Neural progenitor cell (in vitro differentiated cells): Measurements from ENCODE around the gene ASNSD1. TPM values are rescaled to one million over a fixed set of nuclear protein-coding genes. Genes with fewer than 3 reads are reported as not detected.
A peak's percentile ranks its signal among the peaks of the same experiment; 100 is the strongest.

Experiments used
- DNase-seq: peaks from one replicate; pipeline ENCODE4 v3.0.0-alpha.2; 2016; ENCODE audit warnings: low spot score
- H2AFZ ChIP-seq: fragments of 200-600 bp; sonication (generic); replicated peaks from 2 replicates; pipeline ENCODE4 v1.6.1; 2016; ENCODE audit warnings: antibody characterized with exemption
- H3F3A ChIP-seq: fragments of 200-600 bp; sonication (generic); 2 replicates; pipeline ENCODE4 v1.6.1; 2016; ENCODE audit warnings: antibody characterized with exemption, low read depth
- H3K27ac ChIP-seq: fragments of 200-600 bp; sonication (generic); 2 replicates; pipeline ENCODE4 v1.5.1; 2016; ENCODE audit warnings: mild to moderate bottlenecking
- H3K27me3 ChIP-seq: fragments of 200-600 bp; sonication (generic); 2 replicates; pipeline ENCODE4 v1.6.1; 2016; ENCODE audit warnings: mild to moderate bottlenecking, moderate library complexity
- H3K36me3 ChIP-seq: fragments of 200-600 bp; sonication (generic); 2 replicates; pipeline ENCODE4 v1.5.1; 2016
- H3K4me1 ChIP-seq: fragments of 200-600 bp; sonication (generic); 2 replicates; pipeline ENCODE4 v1.6.1; 2016; ENCODE audit warnings: mixed run types
- H3K4me2 ChIP-seq: fragments of 200-600 bp; sonication (generic); 2 replicates; pipeline ENCODE4 v1.6.1; 2016
- H3K4me3 ChIP-seq: fragments of 200-600 bp; sonication (generic); 2 replicates; pipeline ENCODE4 v1.5.1; 2016
- H3K79me2 ChIP-seq: fragments of 200-600 bp; sonication (generic); 2 replicates; pipeline ENCODE4 v1.6.1; 2016; ENCODE audit warnings: low read depth
- H3K9ac ChIP-seq: fragments of 200-600 bp; sonication (generic); 2 replicates; pipeline ENCODE4 v1.6.1; 2016
- H3K9me3 ChIP-seq: fragments of 200-600 bp; sonication (generic); 2 replicates; pipeline ENCODE4 v1.5.1; 2016; ENCODE audit warnings: low read depth
- H4K20me1 ChIP-seq: fragments of 200-600 bp; sonication (generic); 2 replicates; pipeline ENCODE4 v1.6.1; 2016; ENCODE audit warnings: low read depth
- H3K27ac Mint-ChIP-seq: 3 replicates; pipeline ENCODE4 v1.8.0; 2021; ENCODE audit warnings: mixed read lengths
- H3K27me3 Mint-ChIP-seq: 2 replicates; pipeline ENCODE4 v1.8.0; 2022; ENCODE audit warnings: low read depth, mild to moderate bottlenecking, inconsistent platforms, moderate library complexity, mixed read lengths; ENCODE audit not compliant: insufficient read depth
- H3K36me3 Mint-ChIP-seq: 3 replicates; pipeline ENCODE4 v1.8.0; 2021; ENCODE audit warnings: mixed read lengths
- H3K4me1 Mint-ChIP-seq: 3 replicates; pipeline ENCODE4 v1.8.0; 2021; ENCODE audit warnings: mixed read lengths
- H3K4me3 Mint-ChIP-seq: 3 replicates; pipeline ENCODE4 v1.8.0; 2021; ENCODE audit warnings: mild to moderate bottlenecking, moderate library complexity, mixed read lengths
- H3K9me3 Mint-ChIP-seq: 3 replicates; pipeline ENCODE4 v1.8.0; 2020; ENCODE audit warnings: mixed read lengths
- CTCF ChIP-seq: fragments of 200-600 bp; sonication (generic); IDR thresholded peaks from 2 replicates; pipeline ENCODE4 v1.5.1; 2017; ENCODE audit warnings: antibody characterized with exemption, mild to moderate bottlenecking
- EZH2 ChIP-seq: fragments of 200-600 bp; sonication (generic); IDR thresholded peaks from 2 replicates; pipeline ENCODE4 v1.6.1; 2017; ENCODE audit warnings: antibody characterized with exemption, mild to moderate bottlenecking, moderate library complexity
- EZH2phosphoT487 ChIP-seq: fragments of 200-600 bp; sonication (generic); IDR thresholded peaks from 2 replicates; pipeline ENCODE4 v1.6.1; 2017; ENCODE audit warnings: antibody characterized with exemption
- total RNA-seq: library from RNA; depleted of rRNA; stranded (reverse); fragments of >200 nt; gene quantifications from 2 replicates; pipeline ENCODE4 v1.2.3, GENCODE V29; 2015; ENCODE audit warnings: low replicate concordance

The ASNSD1 gene
- total RNA-seq, 1 donor from 2014 or later: 100 TPM

GRCh38 chr2:189638301-189639006, 22.8 kb upstream of the ASNSD1 start:
- Histone ChIP-seq H3K4me1 (peaks cover 8% of the 10 kb centered on the region), H4K20me1 (no peaks in the 10 kb centered on the region), H3K9me3 (no peaks in the 10 kb centered on the region), H3K4me3 (no peak overlapping the region), H3K27ac (no peak overlapping the region), H2AFZ (no peak overlapping the region), H3K79me2 (no peaks in the 10 kb centered on the region), H3K36me3 (no peaks in the 10 kb centered on the region), H3F3A (peaks cover 7% of the 10 kb centered on the region), H3K4me2 (no peak overlapping the region), H3K9ac (no peak overlapping the region), H3K27me3 (no peaks in the 10 kb centered on the region)
- peaks cover 2% of the 10 kb centered on the region for H3K27me3 Mint-ChIP-seq
- H3K4me1 Mint-ChIP-seq: peaks cover 3% of the 10 kb centered on the region
- no peak overlapping the region for H3K4me3 Mint-ChIP-seq
- no peaks in the 10 kb centered on the region for H3K36me3 Mint-ChIP-seq
- H3K27ac Mint-ChIP-seq: no peak overlapping the region
- no peak for TF ChIP-seq CTCF
- no peak for TF ChIP-seq EZH2
- no peak for TF ChIP-seq EZH2phosphoT487
- DNase-seq: no peak
- no peaks in the 10 kb centered on the region for H3K9me3 Mint-ChIP-seq

- Mint-ChIP-seq H3K4me1 (peaks cover 3% of the 10 kb centered on the region), H3K27me3 (peaks cover 2% of the 10 kb centered on the region), H3K36me3 (no peaks in the 10 kb centered on the region), H3K27ac (no peak overlapping the region), H3K9me3 (no peaks in the 10 kb centered on the region), H3K4me3 (no peak overlapping the region)
- no peaks in the 10 kb centered on the region for H3K27me3 ChIP-seq
- no peaks in the 10 kb centered on the region for H3K9me3 ChIP-seq
- no peaks in the 10 kb centered on the region for H3K79me2 ChIP-seq
- no peak overlapping the region for H3K4me2 ChIP-seq
- TF ChIP-seq CTCF: no peak
- TF ChIP-seq EZH2phosphoT487: no peak
- H4K20me1 ChIP-seq: no peaks in the 10 kb centered on the region
- no peak for DNase-seq
- no peak overlapping the region for H3K9ac ChIP-seq
- no peaks in the 10 kb centered on the region for H3K36me3 ChIP-seq
- H2AFZ ChIP-seq: no peak overlapping the region
- H3F3A ChIP-seq: peaks cover 7% of the 10 kb centered on the region
- no peak overlapping the region for H3K27ac ChIP-seq
- no peak overlapping the region for H3K4me3 ChIP-seq
- H3K4me1 ChIP-seq: peaks cover 8% of the 10 kb centered on the region
Measured at GRCh38 chr2:189639007-189639609, 22.2 kb upstream of the ASNSD1 start.

DNA sequence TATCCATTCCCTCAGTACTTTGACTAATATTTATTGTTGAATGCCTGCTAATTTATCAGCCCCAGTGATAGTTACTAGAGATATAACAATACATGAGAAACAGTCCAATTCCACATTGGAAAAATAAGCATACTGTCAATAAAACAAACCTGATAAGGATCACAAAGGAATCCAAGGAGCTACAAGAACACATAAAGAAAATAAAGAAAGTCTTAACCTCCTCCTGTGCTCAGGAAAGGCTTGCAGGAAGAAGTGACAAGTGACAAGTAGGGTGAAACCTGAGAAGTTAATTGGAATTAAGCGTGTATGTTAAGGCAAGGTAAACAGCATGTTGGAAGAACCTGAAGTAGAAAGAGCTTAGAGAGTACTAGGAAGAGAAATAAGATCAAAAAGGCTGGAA, 20.3 kb upstream of the ASNSD1 start:
- Histone ChIP-seq H3K27me3 (no peaks in the 10 kb centered on the region), H3K36me3 (no peaks in the 10 kb centered on the region), H3K4me3 (no peak overlapping the region), H3K4me2 (no peak overlapping the region), H2AFZ (no peak overlapping the region), H3K9me3 (no peaks in the 10 kb centered on the region), H3K4me1 (peaks cover 8% of the 10 kb centered on the region), H3F3A (peaks cover 7% of the 10 kb centered on the region), H3K9ac (no peak overlapping the region), H3K27ac (peak overlapping the region; percentile 7), H4K20me1 (no peaks in the 10 kb centered on the region), H3K79me2 (no peaks in the 10 kb centered on the region)
- peak; percentile 37 for DNase-seq
- no peak overlapping the region for H3K4me3 Mint-ChIP-seq
- peaks cover 2% of the 10 kb centered on the region for H3K27me3 Mint-ChIP-seq
- no peak overlapping the region for H3K27ac Mint-ChIP-seq
- TF ChIP-seq CTCF (no peak), EZH2phosphoT487 (no peak), EZH2 (no peak)
- peaks cover 3% of the 10 kb centered on the region for H3K4me1 Mint-ChIP-seq
- H3K36me3 Mint-ChIP-seq: no peaks in the 10 kb centered on the region
- H3K9me3 Mint-ChIP-seq: no peaks in the 10 kb centered on the region
